ENCODE results near the gene OR2D2. TPM values are rescaled to one million over a fixed set of nuclear protein-coding genes. Genes with fewer than 3 reads are reported as not detected.

Gene OR2D2
- total RNA-seq, 1 experiment from 2014 or later = 0.20 TPM

- Histone ChIP-seq H3K27me3 (ENCODE audit: insufficient read depth, low read length) (peaks cover 36% of the 10 kb centered on the region), H3K79me2 (ENCODE audit: insufficient read depth, low read length) (no peaks in the 10 kb centered on the region), H2AFZ (ENCODE audit: low read depth, low read length, poor library complexity, severe bottlenecking) (no peak overlapping the region), H4K20me1 (ENCODE audit: insufficient read depth) (no peaks in the 10 kb centered on the region), H3K36me3 (ENCODE audit: control insufficient read depth in 1 of 2, insufficient read depth in 2 of 2, low read length in 2 of 2) (no peaks in the 10 kb centered on the region), H3K9ac (ENCODE audit: low read length) (no peak overlapping the region), H3K4me2 (ENCODE audit: low read length) (no peak overlapping the region), H3K9me2 (ENCODE audit: insufficient read depth) (no peaks in the 10 kb centered on the region), H3K9me3 (ENCODE audit: control insufficient read depth in 1 of 2, insufficient read depth in 1 of 2, low read depth in 1 of 2, low read length in 2 of 2) (no peaks in the 10 kb centered on the region), H3K4me1 (ENCODE audit: control insufficient read depth in 1 of 2, insufficient read depth in 2 of 2, low read length in 2 of 2) (no peaks in the 10 kb centered on the region), H3K27ac (ENCODE audit: low read depth, low read length) (no peak overlapping the region), H3K4me3 (replicated peaks in 1 of 2; ENCODE audit: low read depth in 1 of 2, low read length in 2 of 2) (no peak overlapping the region)
- intact Hi-C loops (cut with micrococcal nuclease) = no loop called here
- CTCF ChIA-PET = no interaction called here
- DNase-seq (ENCODE audit: low read depth, low spot score) (no peak), ATAC-seq (no peak; the same call in 1 of the 2 replicates)
- no peak for TF ChIP-seq POLR2AphosphoS5 (IDR thresholded peaks at IDR 0.05; ENCODE audit: low read depth, low read length)
- no peak for TF ChIP-seq EZH2 (IDR thresholded peaks at IDR 0.05)
- no peak for TF ChIP-seq REST (IDR thresholded peaks at IDR 0.05; ENCODE audit: low read depth)
- no peak for TF ChIP-seq SIN3A (IDR thresholded peaks at IDR 0.05; ENCODE audit: low read depth)
- no peak for TF ChIP-seq SP1 (IDR thresholded peaks at IDR 0.05; ENCODE audit: low read depth)
- TF ChIP-seq JUND (IDR thresholded peaks at IDR 0.05) = no peak
- TF ChIP-seq EZH2phosphoT487 (IDR thresholded peaks at IDR 0.05; ENCODE audit: borderline replicate concordance) = no peak
- TF ChIP-seq TCF7L2 (IDR thresholded peaks at IDR 0.05; ENCODE audit: borderline replicate concordance, extremely low read depth, insufficient read depth, insufficient read length) = no peak
- TF ChIP-seq CTCF (IDR thresholded peaks at IDR 0.05 in 2 of 3, conservative IDR thresholded peaks at IDR 0.05 in 1 of 3; ENCODE audit: borderline replicate concordance in 1 of 3, insufficient read depth in 1 of 3, low read depth in 2 of 3, low read length in 2 of 3) = peak; percentile 11 to 46 (median 27); a peak in 4 of 6 replicates
- peak; percentile 37 for TF ChIP-seq RAD21 (IDR thresholded peaks at IDR 0.05; ENCODE audit: low read depth)
- TF ChIP-seq ZFX (IDR thresholded peaks at IDR 0.05) = no peak
- TF ChIP-seq YY1 (IDR thresholded peaks at IDR 0.05; ENCODE audit: extremely low read depth, insufficient replicate concordance, low read depth, low read length) = no peak
- no peak for TF ChIP-seq ZNF274 (IDR thresholded peaks at IDR 0.05; ENCODE audit: low read depth, low read length)
- RAD21 ChIA-PET (ENCODE audit: low non-redundant PET in 1 of 2, low total read pairs in 2 of 2, uncharacterized antibody in 2 of 2, unreplicated experiment in 2 of 2) = no interaction called here
- POLR2A ChIA-PET = no interaction called here
- no TSS peak for BruUV-seq (replicated peaks)
Measured at GRCh38 chr11:6900327-6900999, 8.2 kb upstream of the OR2D2 start.

All from HCT116 (cell line).